M059J (cell line): ENCODE measurements around the gene CDH6. TPM values are rescaled to one million over a fixed set of nuclear protein-coding genes. Genes with fewer than 3 reads are reported as not detected.

ENCODE experiments used
- DNase-seq: peaks from one replicate; pipeline ENCODE4 v3.0.0-alpha.2; 2012; ENCODE audit warnings: low read depth
- total RNA-seq: library from RNA; depleted of rRNA; stranded (reverse); fragments of >200 nt; shearing (Covaris generic); gene quantifications from 2 replicates; pipeline ENCODE4 v1.2.3, GENCODE V29; 2014

The CDH6 gene
- total RNA-seq, 1 experiment from 2014 or later, result 8.9 TPM

DNA sequence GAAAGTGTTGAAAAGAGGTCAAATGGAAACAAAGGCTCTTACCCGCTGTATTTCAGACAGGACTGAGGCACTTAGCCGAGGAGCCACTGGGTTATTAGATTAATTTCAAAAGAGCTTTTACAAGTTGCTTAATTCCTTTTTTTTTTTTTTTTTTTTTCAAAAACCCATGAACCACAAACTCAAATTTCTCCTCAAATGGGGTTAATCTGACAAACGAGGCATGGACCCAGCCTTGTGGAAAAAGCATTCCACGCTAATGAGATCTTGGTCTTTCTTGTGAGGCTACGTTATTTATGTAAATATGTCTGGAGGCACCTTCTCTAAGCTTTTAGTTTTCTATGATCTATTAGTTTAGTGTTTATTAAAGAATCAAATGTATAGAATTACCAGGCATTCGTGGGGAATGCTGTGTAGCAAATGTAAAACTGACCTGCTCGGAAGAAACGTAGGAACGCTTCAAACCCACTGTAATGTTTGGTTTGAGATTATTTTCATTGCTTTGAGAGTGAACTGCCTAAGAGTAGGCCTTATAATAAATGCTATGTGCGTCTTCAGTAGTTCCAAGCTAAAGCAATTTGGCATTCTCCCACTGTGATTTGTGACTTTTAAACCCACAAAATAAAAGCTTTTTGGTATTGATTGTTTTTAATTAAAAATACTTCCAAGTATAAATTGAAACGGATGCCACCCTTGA lies 134.7 kb downstream of the CDH6 start:
- no peak for DNase-seq

DNA sequence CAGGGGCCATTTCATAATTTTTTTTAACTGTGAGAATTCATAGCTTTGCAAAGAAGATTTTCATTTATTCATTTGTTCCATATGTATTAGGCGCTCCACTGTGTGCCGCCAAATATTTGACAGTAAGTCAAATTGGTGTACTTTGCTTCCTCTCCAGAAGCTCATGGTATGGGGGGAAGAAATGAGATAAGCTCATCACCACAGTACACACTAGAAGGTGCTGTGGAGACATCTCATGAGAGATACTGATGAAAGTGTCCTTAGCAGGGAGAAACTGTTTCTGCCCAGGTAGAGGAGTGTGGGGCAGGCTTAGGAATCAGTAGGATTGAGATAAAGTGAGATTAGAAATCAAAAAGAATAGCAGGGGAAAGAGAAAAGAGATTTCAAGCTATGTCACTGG lies 136.2 kb downstream of the CDH6 start:
- peak; percentile 8 for DNase-seq

DNA sequence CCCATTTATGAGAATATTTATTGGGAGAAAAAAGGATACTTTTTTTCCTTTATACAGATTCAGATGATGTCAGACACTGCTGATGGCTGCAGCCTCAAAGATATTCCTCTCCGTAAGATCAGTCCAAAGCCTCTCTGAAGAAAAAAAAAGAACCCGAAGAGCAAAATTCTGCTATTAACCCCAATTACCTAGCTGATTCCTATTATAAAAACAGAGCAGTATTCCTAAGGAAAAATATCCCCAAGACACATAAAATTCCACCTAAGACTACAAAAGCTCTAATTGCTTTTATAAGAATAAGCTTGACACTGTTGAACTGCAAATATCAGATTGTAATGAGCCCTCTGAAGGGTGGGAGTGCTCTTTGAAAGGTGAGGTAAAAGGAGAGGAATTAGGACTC lies 138.7 kb downstream of the CDH6 start:
- DNase-seq, result no peak

DNA sequence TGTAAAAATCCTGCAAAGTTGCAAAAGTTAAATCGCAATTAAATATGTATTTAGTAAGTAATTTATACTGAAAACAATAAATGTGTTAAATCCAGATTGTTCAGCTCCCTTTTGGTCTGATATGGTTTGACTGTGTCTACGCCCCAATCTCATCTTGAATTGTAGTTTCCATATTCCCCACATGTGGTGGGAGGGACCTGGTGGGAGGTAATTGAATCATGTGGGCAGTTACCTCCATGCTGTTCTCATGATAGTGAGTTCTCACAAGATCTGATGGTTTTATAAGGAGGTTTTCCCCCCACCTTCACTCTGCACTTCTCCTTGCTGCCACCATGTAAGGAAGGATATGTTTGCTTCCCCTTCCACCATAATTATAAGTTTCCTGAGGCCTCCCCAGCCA lies 140.0 kb downstream of the CDH6 start:
- DNase-seq, result no peak

DNA sequence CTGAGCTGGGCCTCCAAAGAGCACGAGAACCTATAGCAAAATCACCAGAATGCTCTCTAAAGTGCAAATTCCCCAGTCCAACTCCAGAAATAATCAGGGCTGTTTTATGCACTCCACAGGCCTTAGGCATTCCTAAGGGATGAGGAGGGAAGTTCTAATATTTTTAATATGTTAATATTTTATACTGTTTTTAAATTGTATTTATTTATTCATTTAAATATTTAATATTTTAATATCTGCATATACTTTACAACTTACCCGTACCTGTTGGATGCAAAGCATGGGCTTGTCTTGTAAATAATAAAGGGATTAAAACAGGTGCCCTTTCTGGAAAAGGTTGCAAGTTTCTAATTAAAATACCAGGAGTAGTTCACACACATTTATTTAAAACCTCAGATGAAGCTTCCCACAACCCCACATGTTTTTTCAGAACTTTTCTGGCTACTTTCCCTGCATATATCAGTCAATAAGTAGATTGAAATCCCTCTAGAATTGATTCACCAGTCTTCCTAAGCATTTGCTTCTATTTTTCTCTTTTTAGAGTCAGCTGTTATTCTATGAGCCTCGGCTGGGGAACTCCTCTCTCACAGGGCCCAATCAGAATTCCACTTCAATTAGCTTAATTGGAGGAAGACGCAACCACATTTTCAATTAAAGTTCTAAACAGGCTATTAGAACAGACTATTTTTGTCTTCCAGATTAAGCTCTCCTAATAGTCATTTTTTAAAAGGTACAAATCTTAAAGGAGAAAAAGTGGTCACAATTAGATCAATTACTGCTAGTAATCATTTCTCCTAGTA lies 140.8 kb downstream of the CDH6 start:
- no peak for DNase-seq

DNA sequence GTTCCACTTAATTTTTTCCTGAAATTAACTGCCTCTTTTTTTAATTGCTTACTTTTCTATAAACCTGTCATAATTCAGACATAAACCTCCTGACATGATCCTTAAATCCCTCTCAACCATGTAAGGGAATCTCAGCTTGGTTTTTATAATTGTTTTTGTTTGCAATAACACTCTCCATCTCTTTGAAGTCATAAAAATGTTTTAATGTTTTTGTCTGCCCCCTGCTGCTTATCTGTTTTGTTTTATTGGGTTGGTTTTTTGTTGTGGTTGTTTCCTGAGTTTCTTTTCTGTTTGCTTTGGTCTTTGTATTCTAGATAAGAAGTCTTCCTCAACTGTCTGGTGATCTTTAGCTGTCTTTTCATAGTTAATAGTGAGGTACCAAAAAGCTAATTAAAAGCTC lies 142.0 kb downstream of the CDH6 start:
- no peak for DNase-seq

DNA sequence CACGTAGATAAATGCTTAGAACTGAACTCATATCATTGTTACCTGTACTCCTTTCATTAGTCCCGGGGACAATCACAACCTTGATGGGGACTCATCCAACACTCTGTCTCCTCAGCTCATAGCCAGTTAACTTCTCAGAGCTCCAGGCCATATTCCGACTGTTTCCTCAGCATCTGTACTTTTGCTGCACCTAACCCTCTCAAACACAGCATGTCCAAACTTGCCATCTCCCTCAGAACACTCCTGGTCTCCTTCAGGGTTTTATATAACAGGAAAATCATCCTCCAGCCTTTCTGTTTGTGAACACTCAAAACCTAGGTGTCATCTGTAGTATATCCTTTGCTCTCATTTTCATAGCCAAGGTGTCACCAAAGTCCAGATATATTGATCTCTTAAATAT lies 150.5 kb downstream of the CDH6 start:
- DNase-seq, result no peak

DNA sequence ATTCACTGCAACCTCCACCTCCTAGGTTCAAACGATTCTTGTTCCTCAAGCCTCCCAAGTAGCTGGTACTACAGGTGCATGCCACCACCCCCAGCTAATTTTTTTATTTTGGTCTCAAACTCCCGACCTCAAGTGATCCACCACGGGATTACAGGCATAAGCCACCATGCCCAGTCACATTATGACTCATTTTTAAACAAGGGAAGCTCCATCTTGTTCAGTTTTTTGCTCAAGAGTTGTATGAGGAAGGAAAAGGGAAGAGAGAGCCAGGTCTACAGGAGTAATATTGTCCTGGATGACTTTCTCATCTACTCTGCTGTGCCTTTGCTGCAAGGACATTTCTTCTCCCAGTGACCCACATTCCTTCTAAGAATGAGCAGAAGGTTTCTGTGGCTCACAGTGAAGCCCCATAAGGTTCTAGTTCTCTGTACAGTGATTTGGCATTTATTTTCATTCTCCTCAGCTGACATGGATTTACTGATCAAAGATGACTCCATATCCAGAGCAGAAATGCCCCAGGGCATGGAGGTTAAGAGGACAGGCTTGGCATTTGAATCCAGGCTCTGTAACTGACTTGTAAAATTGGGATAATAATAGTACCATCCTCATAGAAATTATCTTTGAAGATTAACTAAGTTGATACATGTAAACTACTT lies 153.5 kb downstream of the CDH6 start:
- peak; percentile 70 for DNase-seq

DNA sequence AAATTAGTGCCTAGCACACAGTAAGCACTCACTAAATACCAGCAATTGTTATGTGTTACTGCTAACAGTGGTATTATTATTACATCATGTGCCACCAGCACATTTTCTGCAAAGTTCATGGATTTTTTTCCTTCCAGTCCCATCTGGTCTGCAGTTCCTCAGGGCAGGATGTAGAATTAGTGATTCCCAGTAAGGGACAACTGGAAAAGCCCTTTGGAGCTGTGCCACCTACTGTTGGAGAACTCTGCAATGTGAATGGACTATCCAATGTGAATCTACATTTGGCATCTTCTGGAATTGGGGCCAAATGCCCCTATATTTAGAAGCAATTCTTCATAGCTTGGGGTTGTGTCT lies 154.0 kb downstream of the CDH6 start:
- DNase-seq, result peak; percentile 42

DNA sequence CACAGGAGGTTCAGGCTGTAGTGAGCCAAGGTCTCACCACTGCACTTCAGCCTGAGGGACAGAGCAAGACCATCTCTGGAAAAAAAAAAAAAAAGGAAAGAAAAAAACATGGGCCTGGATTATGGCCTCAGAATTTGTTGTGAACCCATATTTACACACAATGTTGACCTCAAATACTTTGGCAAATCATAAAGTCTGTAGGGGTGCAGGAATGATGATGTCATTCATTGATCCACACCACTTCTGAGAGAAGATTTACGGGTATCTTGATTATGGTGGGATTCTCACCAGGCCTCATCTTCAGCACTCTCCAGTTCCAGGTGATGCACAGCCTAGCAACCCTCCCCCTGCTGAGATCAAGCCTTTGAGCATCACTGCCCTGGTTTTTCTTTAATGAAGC lies 156.9 kb downstream of the CDH6 start:
- no peak for DNase-seq

DNA sequence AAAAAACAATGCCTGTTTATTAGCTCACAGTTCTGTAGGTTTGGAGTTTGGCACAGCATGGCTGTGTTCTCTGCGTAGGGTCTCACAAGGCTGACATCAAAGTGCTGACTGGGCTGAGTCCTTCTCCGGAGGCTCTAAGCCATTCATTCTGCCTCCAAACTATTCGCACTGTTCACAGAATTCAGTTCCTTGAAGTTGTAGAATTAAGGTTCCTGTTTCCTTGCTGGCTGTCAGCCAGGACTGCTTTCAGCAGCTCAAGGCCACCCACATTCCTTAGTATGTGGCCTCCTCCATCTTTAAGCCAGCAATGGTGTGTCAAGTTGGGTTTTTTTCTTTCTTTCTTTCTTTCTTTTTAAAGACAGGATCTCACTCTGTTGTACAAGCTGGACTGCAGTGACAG lies 161.9 kb downstream of the CDH6 start:
- peak; percentile 14 for DNase-seq

DNA sequence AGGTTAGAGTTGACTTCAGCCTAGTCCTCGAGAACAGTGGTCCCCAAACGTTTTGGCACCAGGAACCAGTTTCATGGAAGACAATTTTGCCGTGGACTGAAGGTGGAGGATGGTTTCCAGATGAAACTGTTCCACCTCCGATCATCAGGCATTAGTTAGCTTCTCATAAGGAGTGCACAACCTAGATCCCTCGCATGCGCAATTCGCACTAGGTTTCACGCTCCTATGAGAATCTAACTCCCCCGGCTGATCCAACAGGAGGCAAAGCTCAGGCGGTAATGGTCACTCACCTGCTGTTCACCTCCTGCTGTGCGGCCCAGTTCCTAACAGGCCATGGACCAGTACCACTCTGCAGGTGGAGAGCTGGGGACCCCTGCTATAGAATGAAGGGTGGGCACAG lies 163.6 kb downstream of the CDH6 start:
- DNase-seq, result no peak

DNA sequence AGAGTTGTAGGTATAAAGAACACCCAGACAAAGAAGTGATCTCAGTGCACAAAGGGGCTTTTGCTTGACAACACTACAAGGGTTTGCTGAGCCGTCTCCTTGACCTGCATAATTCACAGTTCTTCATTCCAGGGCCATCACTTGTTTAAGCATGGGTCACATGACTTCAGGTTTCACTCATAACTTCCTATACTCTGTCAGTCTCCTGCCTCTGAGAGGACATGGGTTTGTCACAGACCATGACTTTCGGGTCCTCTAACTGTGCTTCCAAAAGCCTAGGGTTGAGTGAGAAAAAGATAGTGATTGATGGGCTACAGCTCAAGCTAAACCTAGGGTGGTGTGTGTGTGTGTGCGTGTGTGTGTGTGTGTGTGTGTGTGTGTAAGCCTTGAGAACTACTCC lies 166.4 kb downstream of the CDH6 start:
- DNase-seq, result no peak

DNA sequence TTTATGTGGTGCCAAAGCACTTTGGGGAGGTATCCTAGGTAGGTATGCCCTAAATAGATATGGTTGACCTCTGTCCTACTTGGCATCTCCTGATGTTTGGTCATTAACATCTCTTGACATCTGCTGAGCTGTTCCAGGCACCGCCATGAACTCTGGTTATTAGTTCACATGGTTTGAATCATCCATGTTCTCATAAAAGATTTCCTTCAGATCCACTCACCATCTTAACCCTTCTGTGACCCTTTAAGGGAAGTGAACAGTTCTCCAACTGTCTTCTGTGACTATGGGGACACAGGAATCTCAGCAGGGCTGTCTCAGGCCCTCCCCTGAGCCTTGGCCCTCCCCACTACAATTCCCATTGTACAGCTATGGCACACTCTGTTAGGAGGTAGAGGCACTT lies 167.7 kb downstream of the CDH6 start:
- DNase-seq, result peak; percentile 97

DNA sequence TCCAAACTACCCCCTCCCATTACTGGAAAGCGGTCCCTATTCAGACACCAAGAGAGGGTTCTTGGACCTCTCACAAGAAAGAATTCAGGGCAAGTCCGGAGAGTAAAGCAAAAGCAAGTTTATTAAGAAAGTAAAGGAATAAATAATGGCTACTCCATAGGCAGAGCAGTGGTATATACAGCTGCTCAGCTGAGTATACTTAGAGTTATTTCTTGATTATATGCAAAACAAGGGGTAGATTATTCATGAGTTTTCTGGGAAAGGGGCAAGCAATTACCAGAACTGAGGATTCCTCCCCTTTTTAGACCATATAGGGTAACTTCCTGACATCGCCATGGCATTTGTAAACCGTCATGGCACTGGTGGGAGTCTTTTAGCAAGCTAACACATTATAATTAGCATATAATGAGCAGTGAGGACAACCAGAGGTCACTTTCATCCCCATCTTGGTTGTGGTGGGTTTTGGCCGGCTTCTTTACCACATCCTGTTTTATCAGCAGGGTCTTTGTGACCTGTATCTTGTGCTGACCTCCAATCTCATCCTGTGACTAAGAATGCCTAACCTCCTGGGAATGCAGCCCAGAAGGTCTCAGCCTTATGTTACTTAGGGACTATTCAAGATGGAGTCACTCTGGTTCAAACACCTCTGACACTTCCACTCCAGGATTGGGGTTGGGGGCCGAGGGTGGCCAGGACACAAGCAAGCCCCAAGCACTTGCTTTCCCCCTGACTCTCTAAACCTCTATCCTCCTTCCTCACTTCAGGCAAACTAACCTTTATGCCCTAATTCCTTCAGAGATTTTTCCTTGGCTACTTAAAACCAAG lies 168.4 kb downstream of the CDH6 start:
- peak; percentile 88 for DNase-seq

DNA sequence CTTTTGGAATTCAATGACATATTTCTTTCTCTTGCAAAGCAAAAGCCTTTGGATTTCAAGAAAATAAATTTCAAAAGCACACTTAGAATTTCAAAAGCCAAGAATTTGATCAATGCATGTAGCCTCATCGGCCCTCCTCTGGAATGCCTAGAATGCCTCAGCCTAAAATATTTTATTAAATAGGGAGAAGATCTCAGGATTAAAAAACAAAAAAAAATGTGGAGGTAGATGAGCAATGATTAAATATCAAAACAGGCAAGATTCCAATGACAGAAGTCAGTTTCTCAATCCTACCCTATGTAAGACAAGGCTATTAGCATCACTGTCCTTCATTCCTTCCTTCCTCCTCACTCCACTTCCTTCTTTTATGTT lies 169.0 kb downstream of the CDH6 start:
- DNase-seq, result no peak

DNA sequence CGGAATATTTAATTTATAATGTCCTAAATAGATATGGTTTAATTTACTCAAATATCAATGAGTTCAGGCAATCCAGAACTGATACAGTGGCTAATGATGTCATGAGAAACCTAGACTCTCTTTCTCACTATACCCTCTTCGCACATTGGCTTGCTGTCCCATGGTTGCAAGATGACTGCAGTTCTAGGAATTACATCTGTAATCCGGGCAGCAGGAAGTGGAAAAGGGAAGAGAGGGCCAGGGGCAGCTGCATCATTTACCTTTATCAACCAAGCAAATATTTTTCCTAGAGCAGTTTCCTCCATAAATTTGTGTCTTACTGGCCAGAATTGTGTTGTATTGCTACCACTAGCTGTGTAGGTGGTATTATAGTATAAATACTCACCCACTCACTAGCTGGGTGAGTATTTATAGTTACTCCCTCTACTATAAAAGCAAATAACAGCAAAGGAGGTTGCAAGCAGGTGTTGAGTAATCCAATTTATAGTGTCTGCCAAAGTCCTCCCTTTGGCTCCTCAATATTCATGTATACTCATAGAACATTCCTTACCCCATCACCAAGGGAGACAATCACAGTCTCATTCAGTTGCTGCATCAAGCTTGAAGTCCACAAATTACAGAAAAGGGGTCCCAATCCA lies 169.6 kb downstream of the CDH6 start:
- DNase-seq, result peak; percentile 76

DNA sequence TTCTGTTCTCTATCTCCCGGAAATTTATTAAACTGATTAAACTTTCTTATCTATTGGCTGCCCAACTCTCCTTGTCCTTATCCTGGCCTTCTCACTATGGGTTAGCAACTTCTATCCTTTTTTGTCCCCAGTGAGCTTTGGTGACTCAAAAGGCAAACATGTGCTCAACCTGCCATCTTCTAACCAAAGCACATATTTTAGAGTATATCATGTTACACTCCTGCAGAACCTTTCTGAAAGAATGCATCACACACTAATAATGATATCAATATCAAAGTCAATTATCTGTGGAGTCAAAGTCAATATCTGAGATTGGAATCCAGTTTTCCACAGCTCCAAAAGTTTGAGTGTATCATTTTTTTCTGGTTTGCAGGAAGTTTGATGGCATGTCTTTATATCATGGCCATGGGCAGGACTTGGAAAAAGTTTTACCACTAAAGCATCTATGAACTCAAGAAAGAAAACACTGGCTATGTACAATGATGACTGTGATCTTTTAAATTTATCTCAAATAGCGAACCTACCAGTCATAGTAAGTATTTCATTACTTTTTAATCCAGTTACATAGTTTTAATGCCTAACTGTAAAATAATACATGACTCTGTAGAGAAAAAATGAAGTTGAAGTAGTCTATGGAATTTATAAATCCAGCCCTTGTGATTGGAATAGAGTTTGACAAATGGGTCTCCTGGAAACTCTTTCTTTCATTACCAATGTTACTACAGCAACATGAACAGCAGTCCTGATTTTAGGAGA lies 171.6 kb downstream of the CDH6 start:
- DNase-seq, result peak; percentile 80

DNA sequence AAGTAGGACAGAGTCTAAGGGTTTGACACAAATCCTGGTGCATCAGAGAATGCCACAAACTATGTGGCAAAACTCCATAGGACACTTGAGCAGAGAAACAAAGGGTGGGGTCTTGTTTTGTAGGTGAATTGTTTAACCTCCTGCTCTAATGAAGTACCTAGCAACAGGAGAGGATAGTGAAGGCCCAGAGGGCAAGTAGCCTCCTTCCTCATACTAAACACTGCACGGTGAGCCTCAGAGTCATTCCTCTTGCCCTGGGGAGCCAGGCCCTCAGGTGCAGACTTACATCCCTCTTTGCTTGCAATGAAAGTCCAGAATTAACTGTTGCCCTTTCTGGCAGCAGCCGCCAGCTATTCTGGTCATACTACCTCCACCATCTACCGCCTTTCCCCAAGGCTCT lies 172.3 kb downstream of the CDH6 start:
- DNase-seq, result peak; percentile 34

DNA sequence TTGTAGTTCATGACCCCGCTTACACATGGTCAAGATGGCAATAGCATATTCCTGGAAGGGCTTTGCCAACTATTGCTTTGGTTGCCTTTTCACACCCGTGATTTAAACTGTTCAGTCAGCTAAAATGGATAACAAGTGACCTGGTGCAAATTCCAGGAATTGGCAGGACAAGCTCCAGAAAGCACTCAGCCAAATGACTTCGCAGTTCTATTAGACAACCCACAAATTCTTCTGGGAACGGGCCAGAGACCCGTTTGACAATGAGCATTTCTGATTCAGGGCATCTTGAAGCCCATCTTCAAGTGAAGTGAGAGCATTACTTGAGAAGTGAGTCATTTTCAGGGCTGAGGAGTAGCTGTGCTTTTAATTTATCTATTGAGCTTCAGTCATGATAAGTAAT lies 173.5 kb downstream of the CDH6 start:
- peak; percentile 68 for DNase-seq

DNA sequence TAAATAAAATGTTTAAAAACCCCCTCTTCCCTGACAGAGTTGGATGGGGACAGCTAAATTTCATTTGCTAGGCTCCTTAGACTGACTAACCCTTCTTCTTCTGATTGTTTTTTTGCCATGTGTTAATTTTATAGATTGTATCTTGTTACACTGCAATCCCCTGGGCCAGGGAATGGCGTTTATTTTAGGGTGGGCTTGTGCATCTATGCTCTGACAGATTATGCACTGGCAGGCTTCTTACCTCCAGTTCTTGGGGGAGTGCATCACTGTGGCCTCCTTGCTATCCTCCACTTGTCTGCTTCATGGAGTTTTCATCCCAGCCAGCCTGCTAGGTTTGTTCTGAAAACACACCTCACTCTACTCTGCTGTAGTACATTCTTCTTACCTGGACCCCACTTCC lies 178.6 kb downstream of the CDH6 start:
- no peak for DNase-seq
